ENCODE measurements around the gene CD200. TPM values are rescaled to one million over a fixed set of nuclear protein-coding genes. Genes with fewer than 3 reads are reported as not detected.

CD200 gene
- total and polyA plus RNA-seq, 11 donors: 0.26 to 23.9 (median 0.81) TPM

DNA sequence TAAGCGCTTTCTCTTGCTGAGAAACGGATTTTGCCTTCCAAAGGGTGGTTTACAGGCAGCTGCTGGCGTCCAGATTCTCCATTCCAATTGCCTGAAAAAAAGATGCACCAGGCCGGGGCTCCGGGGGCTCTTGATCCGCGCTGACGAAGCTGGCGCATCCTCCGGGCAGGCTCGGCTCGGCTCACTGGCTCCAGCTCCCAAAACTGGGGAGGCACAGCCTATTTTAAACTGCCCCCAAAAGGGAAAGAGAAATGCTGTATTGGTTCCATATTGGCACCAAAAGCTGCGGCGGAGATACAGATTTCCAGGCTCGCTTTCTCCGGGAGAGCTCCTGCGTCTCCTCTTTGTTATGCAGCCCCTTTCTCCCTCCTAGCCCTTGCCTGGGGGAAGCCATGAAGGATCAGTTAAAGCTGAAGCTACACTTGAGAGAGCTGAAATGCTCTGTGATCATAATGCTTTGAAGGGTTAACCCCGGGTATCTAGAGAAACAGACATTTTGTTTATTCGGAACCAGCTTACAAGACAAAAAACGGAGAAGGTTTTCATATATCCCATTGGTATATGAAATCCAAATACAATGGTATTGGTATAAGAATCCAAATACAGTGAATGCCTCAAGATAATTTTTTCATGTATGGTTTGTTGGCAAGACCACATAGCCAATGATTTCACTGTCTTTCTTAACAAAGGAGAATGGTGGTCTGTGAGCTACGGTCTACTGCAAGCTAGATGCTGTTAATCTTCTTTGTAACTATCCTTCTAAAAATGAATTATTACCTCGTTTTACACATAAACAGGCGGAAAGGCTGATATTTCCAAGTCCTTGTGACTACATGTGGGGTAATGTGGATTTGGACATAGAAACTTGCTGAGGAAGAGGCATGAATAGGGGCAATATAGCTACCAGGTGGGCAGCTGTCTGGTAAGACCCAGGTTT, 693 bp downstream of the CD200 start:
- Histone ChIP-seq H3K27me3 (peaks cover 0 to 9% (median 0%) of the 10 kb centered on the region in 9 donors), H3K9me3 (no peaks in the 10 kb centered on the region), H3K4me1 (peaks cover 0 to 11% (median 0%) of the 10 kb centered on the region in 12 donors), H3K4me3 (peak overlapping the region in 11 of 12 donors; percentile 22 to 65 (median 55)), H3K27ac (peak overlapping the region in 11 of 12 donors; percentile 34 to 77 (median 67)), H3K36me3 (no peaks in the 10 kb centered on the region)
- intact Hi-C loops (cut with DNase I): no loop called here
- TF ChIP-seq POLR2A (IDR thresholded peaks at IDR 0.05): no peak
- TF ChIP-seq, protein P1, sequence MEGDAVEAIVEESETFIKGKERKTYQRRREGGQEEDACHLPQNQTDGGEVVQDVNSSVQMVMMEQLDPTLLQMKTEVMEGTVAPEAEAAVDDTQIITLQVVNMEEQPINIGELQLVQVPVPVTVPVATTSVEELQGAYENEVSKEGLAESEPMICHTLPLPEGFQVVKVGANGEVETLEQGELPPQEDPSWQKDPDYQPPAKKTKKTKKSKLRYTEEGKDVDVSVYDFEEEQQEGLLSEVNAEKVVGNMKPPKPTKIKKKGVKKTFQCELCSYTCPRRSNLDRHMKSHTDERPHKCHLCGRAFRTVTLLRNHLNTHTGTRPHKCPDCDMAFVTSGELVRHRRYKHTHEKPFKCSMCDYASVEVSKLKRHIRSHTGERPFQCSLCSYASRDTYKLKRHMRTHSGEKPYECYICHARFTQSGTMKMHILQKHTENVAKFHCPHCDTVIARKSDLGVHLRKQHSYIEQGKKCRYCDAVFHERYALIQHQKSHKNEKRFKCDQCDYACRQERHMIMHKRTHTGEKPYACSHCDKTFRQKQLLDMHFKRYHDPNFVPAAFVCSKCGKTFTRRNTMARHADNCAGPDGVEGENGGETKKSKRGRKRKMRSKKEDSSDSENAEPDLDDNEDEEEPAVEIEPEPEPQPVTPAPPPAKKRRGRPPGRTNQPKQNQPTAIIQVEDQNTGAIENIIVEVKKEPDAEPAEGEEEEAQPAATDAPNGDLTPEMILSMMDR (IDR thresholded peaks at IDR 0.05): no peak
- ATAC-seq (peak; percentile 35 to 63 (median 44)), DNase-seq (peak in 2 of 5 donors; percentile 9 to 21)
- 24 to 51% (median 39%) methylated on average over 20 to 23 of the region's 23 CpGs for WGBS, 4 donors

DNA sequence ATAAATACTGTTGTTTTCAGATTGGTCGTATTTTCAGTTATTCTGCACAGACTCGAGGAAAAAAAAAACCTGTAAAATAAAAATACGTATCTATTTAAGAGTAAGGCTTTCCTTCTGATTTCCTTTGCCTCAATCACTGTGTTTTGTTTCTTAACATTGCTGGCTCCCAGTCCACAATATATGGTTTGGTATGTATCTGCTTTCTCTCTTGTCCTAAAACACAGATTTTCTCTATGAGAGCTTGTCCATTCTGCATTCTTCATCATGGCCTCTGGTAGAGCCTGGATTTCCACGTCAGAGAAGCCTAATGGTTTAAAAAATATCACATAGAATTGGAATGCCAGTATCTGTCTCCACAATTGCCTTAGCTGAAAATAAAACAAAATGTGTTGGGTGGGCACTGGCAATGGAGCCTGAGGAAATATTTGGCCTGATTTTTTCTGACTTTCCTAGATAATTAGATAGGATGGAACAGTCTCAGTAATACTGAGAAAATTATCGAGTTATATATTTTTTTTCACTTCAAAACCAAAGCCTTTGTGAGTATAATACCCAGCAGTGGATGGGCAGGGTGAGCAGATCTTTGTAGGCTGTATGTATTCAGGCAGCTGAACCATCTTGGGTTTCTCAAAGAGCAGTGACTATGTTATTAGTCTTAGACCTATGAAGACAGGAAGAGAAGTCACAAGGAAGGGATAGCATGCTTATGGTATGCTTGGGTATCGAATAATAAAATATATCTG, 1.9 kb downstream of the CD200 start:
- H3K27me3 ChIP-seq: peaks cover 0 to 9% (median 0%) of the 10 kb centered on the region in 9 donors
- intact Hi-C loops (cut with DNase I): no loop called here
- WGBS, 4 donors: 55 to 67% (median 60%) methylated on average over 6 of the region's 6 CpGs
- peaks cover 0 to 16% (median 0%) of the 10 kb centered on the region in 12 donors for H3K4me1 ChIP-seq
- H3K9me3 ChIP-seq: no peaks in the 10 kb centered on the region
- ATAC-seq (no peak), DNase-seq (no peak)
- TF ChIP-seq, protein P1 (IDR thresholded peaks at IDR 0.05): no peak
- TF ChIP-seq POLR2A (IDR thresholded peaks at IDR 0.05): no peak
- peak overlapping the region in 7 of 12 donors; percentile 48 to 65 (median 60) for H3K4me3 ChIP-seq
- peak overlapping the region in 7 of 12 donors; percentile 60 to 77 (median 68) for H3K27ac ChIP-seq
- H3K36me3 ChIP-seq: no peaks in the 10 kb centered on the region

DNA sequence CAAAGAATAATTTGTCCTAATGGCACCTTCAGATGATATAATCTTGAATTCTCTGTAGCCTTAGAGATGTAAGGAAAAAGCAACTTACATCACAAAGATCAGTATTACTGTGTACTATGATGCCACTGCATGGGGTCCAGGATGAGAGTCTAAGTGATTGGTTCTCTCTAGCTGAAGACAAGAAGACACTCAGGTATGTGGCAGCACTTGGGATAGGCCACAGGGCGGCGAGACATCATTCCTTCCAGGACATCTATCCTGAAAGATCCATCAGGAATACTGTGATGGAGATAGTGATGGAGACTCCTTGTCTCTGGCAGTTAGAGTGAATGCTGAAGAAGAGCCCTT, 2.5 kb downstream of the CD200 start:
- no peak for TF ChIP-seq POLR2A (IDR thresholded peaks at IDR 0.05)
- TF ChIP-seq, protein P1 (IDR thresholded peaks at IDR 0.05): no peak
- H3K4me3 ChIP-seq: no peak overlapping the region
- peaks cover 0 to 9% (median 0%) of the 10 kb centered on the region in 9 donors for H3K27me3 ChIP-seq
- intact Hi-C loops (cut with DNase I): no loop called here
- no peaks in the 10 kb centered on the region for H3K36me3 ChIP-seq
- no peak for ATAC-seq
- peaks cover 0 to 22% (median 0%) of the 10 kb centered on the region in 12 donors for H3K4me1 ChIP-seq
- H3K9me3 ChIP-seq: no peaks in the 10 kb centered on the region
- H3K27ac ChIP-seq: peak overlapping the region in 2 of 12 donors; percentile 67 to 68
- no peak for DNase-seq
- 92 to 100% (median 98%) methylated on average over 2 of the region's 2 CpGs for WGBS, 4 donors

Measured in heart left ventricle (tissue), 16 donors.